Activated T-cell treated with anti-CD3 and anti-CD28 coated beads for 48 hours (primary cell): ENCODE measurements around the gene HTR2C.
"Not testable (repeated sequence)": the region's sequence is repeated elsewhere in the genome, so short reads cannot be mapped to it uniquely, and the experiment has no call there.

Source experiments
- DNase-seq: peaks from one replicate; pipeline ENCODE4 v3.0.0-alpha.2; 2020; ENCODE audit warnings: low read depth

Gene HTR2C

DNA sequence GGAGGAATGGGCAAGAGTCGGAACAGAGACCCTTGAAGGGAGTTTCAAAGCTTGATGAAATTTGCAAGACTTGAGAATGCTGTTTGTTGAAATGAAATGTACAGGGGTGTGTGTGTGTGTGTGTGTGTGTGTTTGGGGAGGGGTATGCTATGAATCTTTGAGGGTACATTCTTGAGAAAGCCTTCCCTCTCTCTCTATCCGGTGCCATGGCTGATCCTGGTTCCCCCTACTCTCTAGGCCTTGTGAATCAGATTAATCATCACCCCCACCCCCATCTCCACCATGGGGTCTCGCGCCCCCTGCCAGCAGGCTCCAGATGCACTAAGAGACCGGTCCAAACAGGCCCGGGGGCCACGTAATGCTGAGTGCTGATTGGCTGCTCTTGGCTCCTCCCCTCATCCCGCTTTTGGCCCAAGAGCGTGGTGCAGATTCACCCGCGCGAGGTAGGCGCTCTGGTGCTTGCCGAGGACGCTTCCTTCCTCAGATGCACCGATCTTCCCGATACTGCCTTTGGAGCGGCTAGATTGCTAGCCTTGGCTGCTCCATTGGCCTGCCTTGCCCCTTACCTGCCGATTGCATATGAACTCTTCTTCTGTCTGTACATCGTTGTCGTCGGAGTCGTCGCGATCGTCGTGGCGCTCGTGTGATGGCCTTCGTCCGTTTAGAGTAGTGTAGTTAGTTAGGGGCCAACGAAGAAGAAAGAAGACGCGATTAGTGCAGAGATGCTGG, at the start of gene HTR2C:
Gene HTR2C (plus strand): TSS at position 441 of the 729 bp plus-strand sequence. CDS start 142,851 bp downstream, outside the sequence.
- no peak for DNase-seq

DNA sequence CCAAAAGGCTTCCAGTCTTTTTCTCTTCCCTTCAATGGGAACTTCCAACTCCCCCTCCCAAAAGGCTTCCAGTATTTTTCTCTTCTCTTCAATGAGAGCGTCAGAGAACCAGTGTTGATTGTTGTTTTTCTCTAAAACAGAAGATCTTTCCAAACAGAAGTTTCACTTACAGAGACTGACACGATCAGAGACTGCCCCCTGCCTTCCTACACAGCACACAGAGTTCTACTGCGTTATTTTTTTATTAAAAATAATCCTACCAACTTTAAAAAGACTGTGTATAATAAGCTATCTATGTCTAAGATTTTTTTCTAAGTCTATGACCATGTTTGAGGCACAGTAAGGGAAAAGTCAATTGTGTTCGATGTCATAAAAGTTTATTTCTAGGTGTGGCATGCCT, 3.5 kb upstream of the HTR2C start:
- DNase-seq, result no peak

- DNase-seq, result no peak
Observed at GRCh38 chrX:114581528-114582263, 2.2 kb upstream of the HTR2C start.

- no peak for DNase-seq
Observed at GRCh38 chrX:114582264-114582632, 1.6 kb upstream of the HTR2C start.

DNA sequence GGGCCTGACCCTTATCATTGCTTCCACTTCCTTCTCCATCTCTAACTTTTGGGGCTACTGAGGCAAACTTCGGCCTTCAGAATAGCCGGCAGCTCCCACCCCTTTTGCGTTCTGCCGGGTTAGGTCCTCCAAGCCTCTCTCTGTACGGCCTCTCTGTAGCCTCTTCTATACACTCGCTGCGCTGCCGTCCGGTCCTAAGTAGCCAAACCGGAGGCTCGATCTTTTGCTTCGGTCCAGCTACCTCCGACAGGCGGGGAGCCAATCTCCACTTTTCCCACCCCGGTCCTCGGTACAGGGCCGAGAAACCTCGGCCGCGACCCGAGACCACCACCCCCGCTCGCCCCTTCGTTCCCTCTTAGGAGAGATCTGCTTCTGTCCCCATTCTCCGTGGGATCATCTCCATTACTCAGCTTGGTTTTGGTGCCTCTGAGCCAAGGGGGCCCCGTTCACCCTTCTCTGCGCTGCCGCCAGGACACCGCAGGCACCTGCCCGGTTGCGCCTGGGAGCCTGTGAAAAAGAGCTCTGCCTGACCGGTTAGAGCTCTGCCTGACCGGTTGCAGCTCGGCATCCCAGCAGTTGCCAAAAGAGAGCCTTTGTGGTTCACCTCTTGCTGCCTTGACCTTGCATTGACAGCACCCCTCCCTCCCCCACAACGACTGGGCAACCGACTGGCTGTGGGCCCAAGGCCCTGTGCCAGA, 1.0 kb upstream of the HTR2C start:
- DNase-seq, result no peak

DNA sequence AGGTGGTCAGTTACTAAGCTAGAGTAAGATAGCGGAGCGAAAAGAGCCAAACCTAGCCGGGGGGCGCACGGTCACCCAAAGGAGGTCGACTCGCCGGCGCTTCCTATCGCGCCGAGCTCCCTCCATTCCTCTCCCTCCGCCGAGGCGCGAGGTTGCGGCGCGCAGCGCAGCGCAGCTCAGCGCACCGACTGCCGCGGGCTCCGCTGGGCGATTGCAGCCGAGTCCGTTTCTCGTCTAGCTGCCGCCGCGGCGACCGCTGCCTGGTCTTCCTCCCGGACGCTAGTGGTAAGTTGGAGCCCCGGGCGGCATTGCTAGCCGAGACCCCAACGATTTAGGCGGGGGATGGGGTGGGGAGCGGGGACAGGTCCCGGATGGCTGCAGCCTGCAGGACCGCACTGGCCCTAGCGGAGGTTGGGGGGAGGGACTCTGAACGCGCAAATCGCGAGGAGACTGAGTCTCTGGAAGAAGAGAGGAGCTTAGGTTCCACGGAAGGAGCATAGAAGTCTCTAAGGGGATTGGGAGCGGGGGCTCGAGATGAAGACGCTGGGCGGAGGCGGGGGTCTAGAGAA, 573 bp downstream of the HTR2C start:
- DNase-seq, result no peak

- no peak for DNase-seq
Observed at GRCh38 chrX:114584983-114585842, 1.3 kb downstream of the HTR2C start.

- no peak for DNase-seq
Observed at GRCh38 chrX:114591121-114591520, 7.2 kb downstream of the HTR2C start.

DNA sequence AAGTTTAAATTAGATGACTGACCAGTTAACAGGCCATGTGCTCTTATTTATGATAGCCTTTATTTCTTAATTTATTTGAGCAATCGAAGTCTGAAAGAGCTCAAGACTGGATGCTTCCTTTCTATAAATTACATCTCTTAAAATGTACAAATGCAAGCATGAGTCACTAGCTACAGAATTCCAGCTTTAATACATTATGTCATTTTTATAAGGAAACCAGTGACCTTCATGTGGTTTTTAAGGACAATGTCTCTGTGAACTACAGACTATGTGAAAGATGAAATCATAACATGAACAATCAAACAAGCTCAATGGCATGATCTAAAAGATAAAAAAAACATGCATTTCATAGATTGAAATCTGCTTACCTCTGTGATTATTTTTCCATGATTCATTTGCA, 15.4 kb downstream of the HTR2C start:
- no peak for DNase-seq

GRCh38 chrX:114599911-114600310, 16.0 kb downstream of the HTR2C start:
- no peak for DNase-seq

DNA sequence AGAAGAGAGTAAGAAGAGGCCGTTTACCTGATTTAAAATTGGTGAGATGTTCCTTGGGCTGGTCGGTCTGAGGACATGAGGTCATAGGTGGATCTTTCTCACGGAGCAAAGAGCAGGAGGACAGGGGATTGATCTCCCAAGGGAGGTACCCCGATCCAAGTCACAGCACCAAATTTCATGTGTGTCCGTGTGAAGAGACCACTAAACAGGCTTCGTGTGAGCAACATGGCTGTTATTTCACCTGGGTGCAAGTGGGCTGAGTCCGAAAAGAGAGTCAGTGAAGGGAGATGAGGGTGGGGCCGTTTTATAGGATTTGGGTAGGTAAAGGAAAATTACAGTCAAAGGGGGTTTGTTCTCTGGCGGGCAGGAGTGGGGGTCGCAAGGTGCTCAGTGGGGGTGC, 22.7 kb downstream of the HTR2C start:
- DNase-seq, result not testable (repeated sequence)

DNA sequence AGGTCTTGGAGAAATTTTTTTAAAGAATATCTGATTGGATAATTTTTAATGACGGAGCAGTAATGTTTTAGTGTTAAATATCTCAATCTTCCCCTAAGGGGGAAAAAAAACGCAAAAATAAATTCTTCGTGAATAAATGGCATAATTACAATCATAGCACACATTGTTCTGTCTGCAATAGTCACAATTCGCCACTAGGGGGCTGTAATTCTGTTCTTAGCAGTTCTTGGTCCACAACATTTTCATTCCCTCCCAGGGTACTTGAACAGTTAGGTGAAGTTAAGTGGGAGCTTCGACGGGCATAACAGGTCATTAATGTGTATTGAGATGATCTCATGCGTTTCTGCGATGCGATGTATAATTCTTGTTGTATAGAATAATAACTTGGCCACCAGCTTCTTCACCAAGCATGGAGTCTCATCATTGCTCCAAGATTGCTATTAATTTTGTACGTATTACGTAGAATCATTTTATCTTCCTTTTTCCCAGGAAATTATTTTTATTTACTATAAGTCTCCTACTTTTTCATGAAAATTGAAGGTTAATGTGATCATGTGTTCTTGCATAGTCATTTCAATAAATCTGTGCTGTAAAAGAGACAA, 27.2 kb downstream of the HTR2C start:
- DNase-seq, result no peak

- DNase-seq, result no peak
Observed at GRCh38 chrX:114615765-114616164, 31.9 kb downstream of the HTR2C start.

- no peak for DNase-seq
Observed at GRCh38 chrX:114619874-114620273, 36.0 kb downstream of the HTR2C start.

- DNase-seq, result no peak
Observed at GRCh38 chrX:114626323-114626722, 42.4 kb downstream of the HTR2C start.

DNA sequence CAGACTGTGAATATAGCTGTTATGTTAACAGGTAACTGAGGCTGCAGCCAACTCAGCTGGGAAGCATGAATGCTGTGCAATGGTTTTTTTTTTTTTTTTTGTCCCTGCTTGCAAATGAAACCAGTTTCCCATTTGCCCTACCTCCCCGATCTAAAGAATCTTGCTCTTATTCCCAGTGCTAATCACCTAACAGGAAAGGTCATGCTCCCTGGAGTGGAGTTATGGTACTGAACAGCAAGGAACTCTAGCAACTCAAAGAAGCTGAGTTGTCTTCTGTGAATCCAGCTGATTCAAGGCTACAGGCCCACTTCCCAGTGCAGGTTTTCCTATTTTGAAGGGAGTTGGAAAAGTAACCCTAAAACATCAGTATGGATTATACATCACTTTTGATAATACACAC, 52.1 kb downstream of the HTR2C start:
- DNase-seq, result no peak

- no peak for DNase-seq
Observed at GRCh38 chrX:114650351-114650750, 66.5 kb downstream of the HTR2C start.

DNA sequence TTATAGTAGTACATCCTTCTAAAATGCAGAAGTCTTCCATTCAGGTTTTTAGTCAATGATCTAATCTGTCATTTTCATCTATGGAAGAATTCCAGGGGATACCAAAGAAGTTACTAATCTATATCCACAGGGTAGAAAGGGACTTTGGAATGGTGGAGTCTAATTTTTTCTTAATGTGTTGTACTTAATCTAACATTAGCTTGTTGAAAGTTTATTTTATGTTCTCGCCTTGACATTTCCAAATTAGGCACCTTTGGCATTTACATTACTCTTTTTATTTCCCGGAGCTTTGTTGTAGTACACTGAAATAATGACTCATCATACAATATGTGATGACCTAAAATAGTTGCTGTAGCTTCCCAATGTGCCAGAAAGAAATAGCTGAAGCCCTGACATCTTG, 91.5 kb downstream of the HTR2C start:
- DNase-seq, result no peak

DNA sequence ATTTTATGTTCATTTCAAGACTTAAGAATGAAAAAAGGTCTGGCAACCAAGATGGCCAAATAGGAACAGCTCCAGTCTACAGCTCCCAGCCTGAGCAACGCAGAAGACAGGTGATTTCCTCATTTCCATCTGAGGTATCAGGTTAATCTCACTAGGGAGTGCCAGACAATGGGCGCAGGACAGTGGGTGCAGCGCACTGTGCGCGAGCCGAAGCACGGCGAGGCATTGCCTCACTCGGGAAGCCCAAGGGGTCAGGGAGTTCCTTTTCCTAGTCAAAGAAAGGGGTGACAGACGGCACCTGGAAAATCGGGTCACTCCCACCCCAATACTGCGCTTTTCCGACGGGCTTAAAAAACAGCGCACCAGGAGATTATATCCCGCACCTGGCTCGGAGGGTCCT, 116.6 kb downstream of the HTR2C start:
- DNase-seq, result not testable (repeated sequence)

DNA sequence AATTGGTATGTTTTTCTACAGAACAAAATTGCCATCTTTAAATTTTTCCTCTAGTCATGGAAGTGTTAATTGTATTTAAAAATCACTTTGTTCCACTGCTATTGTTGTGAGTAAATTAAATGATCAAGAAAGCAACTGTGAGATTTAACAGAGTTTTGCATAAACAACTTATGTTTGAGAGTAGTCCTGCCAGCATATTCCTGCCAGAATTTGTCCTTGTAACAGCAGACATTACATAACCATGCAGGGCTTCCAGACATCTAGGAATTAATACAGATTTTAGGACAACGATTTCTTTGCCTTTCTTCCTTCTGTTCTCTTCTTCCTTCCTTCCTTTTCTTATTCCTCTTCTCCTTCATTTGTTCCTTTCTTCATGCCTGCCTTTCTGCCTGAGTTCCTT, 125.5 kb downstream of the HTR2C start:
- DNase-seq, result no peak

- no peak for DNase-seq
Observed at GRCh38 chrX:114710571-114710970, 126.7 kb downstream of the HTR2C start.
